Heart left ventricle (tissue), 16 donors: ENCODE results near the gene B4GALT2. TPM values are rescaled to one million over a fixed set of nuclear protein-coding genes. Genes with fewer than 3 reads are reported as not detected.
A peak's percentile ranks its signal among the peaks of the same experiment; 100 is the strongest.

Experiments used
- ATAC-seq, 4 donors: fragments of 200-7000 bp; cut with Tn5 transposase; one replicate each; pipeline ENCODE4 v1.9.1; 2020 to 2022; ENCODE audit warnings: moderate library complexity in 4 of 4, mild to moderate bottlenecking in 3 of 4, moderate number of reproducible peaks in 1 of 4
- DNase-seq, 5 donors: peaks; one replicate each; pipeline ENCODE4 v3.0.0-alpha.2; 2020
- H3K27ac ChIP-seq, 12 donors: fragments of 200-600 bp; sonication (generic) in 4 of 12; one replicate each; pipeline versions ENCODE4 v1.5.0 to v1.8.0; 2016 to 2022; ENCODE audit warnings: mild to moderate bottlenecking in 2 of 12
- H3K27me3 ChIP-seq, 9 donors: fragments of 200-600 bp; sonication (generic) in 2 of 9; one replicate each; pipeline versions ENCODE4 v1.5.1 to v1.8.0; 2016 to 2022; ENCODE audit warnings: mild to moderate bottlenecking in 3 of 9
- H3K36me3 ChIP-seq, 9 donors: fragments of 200-600 bp; sonication (generic) in 2 of 9; one replicate each; pipeline versions ENCODE4 v1.5.0 to v1.8.0; 2018 to 2022; ENCODE audit warnings: mild to moderate bottlenecking in 2 of 9
- H3K4me1 ChIP-seq, 12 donors: fragments of 200-600 bp; sonication (generic) in 4 of 12; one replicate each; pipeline versions ENCODE4 v1.5.0 to v1.8.0; 2016 to 2022; ENCODE audit warnings: mild to moderate bottlenecking in 3 of 12
- H3K4me3 ChIP-seq, 12 donors: fragments of 200-600 bp; sonication (generic) in 4 of 12; one replicate each; pipeline versions ENCODE4 v1.5.0 to v1.8.0; 2017 to 2022; ENCODE audit warnings: mild to moderate bottlenecking in 9 of 12, moderate library complexity in 4 of 12
- H3K9me3 ChIP-seq, 12 donors: fragments of 200-600 bp; sonication (generic) in 4 of 12; one replicate each; pipeline versions ENCODE4 v1.5.0 to v1.8.0; 2016 to 2022; ENCODE audit warnings: mild to moderate bottlenecking in 1 of 12
- POLR2A ChIP-seq, 2 donors: fragments of 450-650 bp; IDR thresholded peaks; one replicate each; pipeline ENCODE4 v1.6.1; 2017; ENCODE audit warnings: antibody characterized with exemption in 2 of 2, mild to moderate bottlenecking in 2 of 2, moderate library complexity in 2 of 2
- WGBS, 4 donors: extraction: QIAGEN DNeasy Blood & Tissue Kit in 2 of 4; methylation state at CpG; one replicate each; pipeline versions ENCODE4 v1.1.5 to v1.1.7; 2013 to 2018; 5-methylcytosine and 5-hydroxymethylcytosine counted together
- intact Hi-C, 10 donors: fragments of 100-400 bp; cut with DNase I; formaldehyde crosslinking; loops; one replicate each; pipeline versions ENCODE4 v1.11.1 to v1.14.2; 2022
- polyA plus RNA-seq, 2 donors: library from polyadenylated mRNA; stranded (reverse); fragments of 200-250 nt; gene quantifications; one replicate each; pipeline ENCODE4 v1.2.3, GENCODE V29; 2013
- total RNA-seq, 9 donors: library from RNA; depleted of rRNA in 2 of 9; stranded (reverse); fragments of >200 nt in 2 of 9; fragmentation: NEBNext Ultra II Directional in 3 of 9; extraction: Animal tissue kit (Norgen Biotek cat#: 25700) in 3 of 9; gene quantifications; one replicate each; pipeline versions ENCODE4 v1.1.0 to v1.2.4, GENCODE V29; 2016 to 2023
- TF ChIP-seq, protein P1 (sequence below), 12 donors: fragments of 200-600 bp; sonication (generic) in 4 of 12; IDR thresholded peaks; one replicate each; pipeline versions ENCODE4 v1.5.0 to v1.8.0; 2018 to 2022; ENCODE audit warnings: antibody characterized with exemption in 12 of 12, mild to moderate bottlenecking in 5 of 12
- donor health status: ischemic (EF 13 %, LVEDD 7.1; RV severe dilation, severe dysfunction).
- donor health status: healthy with polysubstance abuse.
- donor health status: DM: no; HTN: yes; CAD: no.
- donor health status: DM: no; HTN: no; CAD: no.
- donor health status: ischemic (EF 25% LVEDD 6.9; RV normal size, moderate dysfunction).
- donor health status: ischemic (EF 25% LVEDD 5.7; RV mildly dilated, moderate dysfunction).
- donor health status: healthy.
- donor health status: DM: yes; HTN: yes; CAD: no.
- donor health status: ischemic (EF 35%, LVEDD 5.7; RV mildly dilated, moderate dysfunction).
- donor health status: nonischemic (EF 11% LVEDD 7.7; RV severe dilation, severe dysfunction).
- donor health status: DM: yes; HTN: yes; CAD: no.
- donor health status: PGD.
- donor health status: ischemic (EF 29% LVEDD 5.4; RV normal size, mild dysfunction).
- donor health status: nonischemic (EF 23%, LVEDD 6.1; RV moderate dilation, normal function).

The B4GALT2 gene
- total and polyA plus RNA-seq, 11 donors = 26.8 to 65.7 (median 40.2) TPM

DNA sequence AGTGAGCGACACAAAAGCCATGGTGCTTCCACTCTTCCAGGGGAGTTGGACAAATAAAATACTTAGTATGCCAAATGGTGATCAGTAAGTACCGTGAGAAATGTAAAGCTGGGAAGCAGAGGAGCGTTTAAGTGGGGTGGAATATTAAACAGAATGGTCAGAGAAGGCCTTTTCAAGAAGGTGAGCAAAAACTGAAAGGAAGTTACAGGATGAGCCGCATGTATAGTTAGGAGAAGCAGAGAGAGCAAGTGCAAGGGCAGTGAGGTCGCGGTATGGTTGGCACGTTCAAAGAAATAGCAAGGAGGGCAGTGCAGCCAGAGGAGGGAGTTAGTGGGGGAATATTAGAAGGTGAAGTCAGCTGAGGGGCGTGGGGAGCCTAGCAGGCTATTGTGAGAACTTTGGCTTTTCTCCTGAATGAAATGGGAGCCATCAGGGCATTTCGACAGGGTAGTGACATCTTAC, 5.0 kb upstream of the B4GALT2 start:
- no peak for ATAC-seq
- intact Hi-C loops = loop anchor here in 4 of 10 donors (1.0 to 2.0 kb wide), 2 partner anchors 27 to 28 kb away; partner anchors contain the start of gene IPO13 (in 4 of the 4)
- TF ChIP-seq POLR2A (IDR thresholded peaks at IDR 0.05) = no peak
- no peaks in the 10 kb centered on the region for H3K9me3 ChIP-seq
- H3K27me3 ChIP-seq = no peaks in the 10 kb centered on the region
- 33 to 40% (median 39%) methylated on average over 9 of the region's 9 CpGs for WGBS, 4 donors
- H3K36me3 ChIP-seq = peaks cover 0 to 40% (median 27%) of the 10 kb centered on the region in 9 donors
- peak in 1 of 5 donors; percentile 3 for DNase-seq
- H3K27ac ChIP-seq = peak overlapping the region; percentile 83 to 97 (median 92)
- H3K4me3 ChIP-seq = peak overlapping the region; percentile 59 to 93 (median 89)
- H3K4me1 ChIP-seq = peaks cover 6 to 61% (median 44%) of the 10 kb centered on the region in 12 donors

DNA sequence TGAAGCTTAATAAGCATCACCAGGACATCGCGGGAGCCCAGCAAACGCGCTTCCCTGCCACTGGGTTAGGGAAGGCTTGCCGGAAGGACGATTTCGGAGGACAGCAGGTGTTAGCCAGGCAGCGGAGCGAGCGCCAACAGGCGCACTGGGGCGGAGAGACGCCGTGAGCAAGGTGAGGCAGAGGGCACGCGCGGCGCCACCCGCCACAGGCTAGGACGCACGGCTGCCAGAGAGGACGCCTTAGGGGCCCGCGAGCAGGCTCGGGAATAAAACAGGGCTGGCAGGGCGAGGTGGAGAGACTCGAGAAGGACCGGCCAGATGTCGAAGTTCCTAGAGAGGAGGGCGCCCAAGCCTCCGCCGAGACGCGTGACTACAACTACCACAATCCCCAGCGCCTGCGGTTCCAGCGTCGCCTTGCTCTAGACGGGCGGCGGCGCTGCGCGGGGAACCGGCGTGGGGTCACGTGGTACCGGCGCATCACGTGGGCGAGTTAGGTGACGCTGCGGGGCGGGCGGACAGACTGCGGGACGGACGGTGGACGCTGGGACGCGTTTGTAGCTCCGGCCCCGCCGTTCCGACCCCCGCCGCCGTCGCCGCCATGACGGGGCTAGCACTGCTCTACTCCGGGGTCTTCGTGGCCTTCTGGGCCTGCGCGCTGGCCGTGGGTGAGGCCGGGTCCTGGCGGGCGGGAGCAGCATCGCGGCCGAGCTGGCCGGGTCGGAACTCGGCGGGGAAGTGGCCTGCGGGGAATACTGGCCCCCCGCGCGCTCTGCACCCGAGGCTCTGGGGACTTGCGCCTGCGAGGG, 4.4 kb upstream of the B4GALT2 start, which contains the start of gene ATP6V0B:
TSS of gene ATP6V0B (plus strand) at position 518 of the 806 bp plus-strand sequence. CDS start at position 599, 81 bp downstream.
- ATAC-seq = peak; percentile 82 to 88 (median 86)
- Histone ChIP-seq H3K4me3 (peak within 1 kb of the TSS; percentile 59 to 93 (median 89)), H3K27ac (peak within 1 kb of the TSS; percentile 83 to 97 (median 92)), H3K9me3 (no peaks in the 10 kb centered on the region), H3K4me1 (peaks cover 6 to 61% (median 46%) of the 10 kb centered on the region in 12 donors), H3K27me3 (no peaks in the 10 kb centered on the region), H3K36me3 (peaks cover 0 to 40% (median 27%) of the 10 kb centered on the region in 9 donors)
- 0 to 1% (median 1%) methylated on average over 48 to 93 of the region's 93 CpGs for WGBS, 4 donors
- peak in 1 of 2 donors; percentile 96 for TF ChIP-seq POLR2A (IDR thresholded peaks at IDR 0.05)
- TF ChIP-seq, protein P1, sequence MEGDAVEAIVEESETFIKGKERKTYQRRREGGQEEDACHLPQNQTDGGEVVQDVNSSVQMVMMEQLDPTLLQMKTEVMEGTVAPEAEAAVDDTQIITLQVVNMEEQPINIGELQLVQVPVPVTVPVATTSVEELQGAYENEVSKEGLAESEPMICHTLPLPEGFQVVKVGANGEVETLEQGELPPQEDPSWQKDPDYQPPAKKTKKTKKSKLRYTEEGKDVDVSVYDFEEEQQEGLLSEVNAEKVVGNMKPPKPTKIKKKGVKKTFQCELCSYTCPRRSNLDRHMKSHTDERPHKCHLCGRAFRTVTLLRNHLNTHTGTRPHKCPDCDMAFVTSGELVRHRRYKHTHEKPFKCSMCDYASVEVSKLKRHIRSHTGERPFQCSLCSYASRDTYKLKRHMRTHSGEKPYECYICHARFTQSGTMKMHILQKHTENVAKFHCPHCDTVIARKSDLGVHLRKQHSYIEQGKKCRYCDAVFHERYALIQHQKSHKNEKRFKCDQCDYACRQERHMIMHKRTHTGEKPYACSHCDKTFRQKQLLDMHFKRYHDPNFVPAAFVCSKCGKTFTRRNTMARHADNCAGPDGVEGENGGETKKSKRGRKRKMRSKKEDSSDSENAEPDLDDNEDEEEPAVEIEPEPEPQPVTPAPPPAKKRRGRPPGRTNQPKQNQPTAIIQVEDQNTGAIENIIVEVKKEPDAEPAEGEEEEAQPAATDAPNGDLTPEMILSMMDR (IDR thresholded peaks at IDR 0.05) = peak in 8 of 12 donors; percentile 15 to 48 (median 24)
- DNase-seq = peak; percentile 97 to 98 (median 98)
- intact Hi-C loops = loop anchor here in 4 of 10 donors (1.0 to 2.0 kb wide), 2 partner anchors 28 kb away; partner anchors contain the start of gene IPO13 (in 4 of the 4)

DNA sequence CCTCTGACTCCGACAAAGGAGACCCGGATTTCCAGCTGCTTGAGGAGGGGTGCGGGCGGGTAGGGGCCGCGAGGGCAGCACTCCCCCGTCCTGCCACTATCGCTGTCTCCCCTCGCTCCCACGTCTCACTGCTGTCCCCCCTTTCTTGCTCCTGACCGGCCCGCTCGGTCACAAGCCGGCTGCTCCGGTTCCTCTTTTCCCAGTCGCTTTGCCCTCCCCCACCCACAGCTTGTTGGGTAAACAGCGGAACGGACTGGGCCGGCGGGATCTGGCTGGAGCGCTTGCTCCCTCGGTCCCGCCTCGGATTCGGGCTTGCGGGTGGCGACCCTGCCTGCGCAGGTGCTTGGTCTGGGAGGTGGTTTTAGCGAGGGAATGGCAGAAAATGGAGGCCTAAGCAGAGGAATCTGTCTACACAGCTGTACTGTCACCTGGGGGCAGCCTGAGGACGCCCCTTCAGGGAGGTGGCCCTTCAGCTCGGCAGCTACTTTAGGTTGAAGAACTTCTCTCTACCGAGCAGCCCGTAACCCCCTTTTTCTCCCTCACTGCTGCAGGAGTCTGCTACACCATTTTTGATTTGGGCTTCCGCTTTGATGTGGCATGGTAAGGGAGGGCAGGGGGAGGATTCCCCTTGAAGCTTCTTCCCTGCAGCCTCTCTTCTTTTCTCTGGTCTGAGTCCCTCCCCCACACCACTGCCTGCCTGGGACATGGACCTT, 3.6 kb upstream of the B4GALT2 start:
- peaks cover 4 to 66% (median 51%) of the 10 kb centered on the region in 12 donors for H3K4me1 ChIP-seq
- H3K27ac ChIP-seq = peak overlapping the region; percentile 83 to 97 (median 92)
- peak in 3 of 4 donors; percentile 10 to 15 (median 10) for ATAC-seq
- H3K9me3 ChIP-seq = no peaks in the 10 kb centered on the region
- peak; percentile 65 to 80 (median 70) for DNase-seq
- TF ChIP-seq POLR2A (IDR thresholded peaks at IDR 0.05) = no peak
- TF ChIP-seq, protein P1 (IDR thresholded peaks at IDR 0.05) = no peak
- intact Hi-C loops = loop anchor here in 2 of 10 donors (2.0 kb wide), 1 partner anchor 29 kb away; the partner anchor contains the start of gene IPO13 (in 2 of the 2)
- peaks cover 0 to 40% (median 27%) of the 10 kb centered on the region in 9 donors for H3K36me3 ChIP-seq
- WGBS, 4 donors = 2 to 3% (median 3%) methylated on average over 32 to 34 of the region's 34 CpGs
- H3K4me3 ChIP-seq = peak overlapping the region; percentile 59 to 93 (median 89)
- no peaks in the 10 kb centered on the region for H3K27me3 ChIP-seq

DNA sequence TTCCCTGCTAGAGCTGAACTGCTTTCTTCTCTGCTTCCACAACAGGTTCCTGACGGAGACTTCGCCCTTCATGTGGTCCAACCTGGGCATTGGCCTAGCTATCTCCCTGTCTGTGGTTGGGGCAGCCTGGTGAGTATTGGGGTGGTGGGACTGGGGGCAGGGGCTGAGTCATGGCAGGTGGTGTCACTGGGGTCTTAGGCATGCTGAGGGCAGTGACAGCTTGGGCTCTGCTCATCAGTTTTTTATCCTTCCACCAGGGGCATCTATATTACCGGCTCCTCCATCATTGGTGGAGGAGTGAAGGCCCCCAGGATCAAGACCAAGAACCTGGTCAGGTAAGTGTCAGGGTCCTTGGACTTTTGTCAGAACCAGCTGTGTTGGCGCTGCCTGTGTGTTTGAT, 3.0 kb upstream of the B4GALT2 start:
- Histone ChIP-seq H3K27ac (peak overlapping the region in 1 of 12 donors; percentile 93), H3K27me3 (no peaks in the 10 kb centered on the region), H3K4me1 (peaks cover 3 to 61% (median 45%) of the 10 kb centered on the region in 12 donors), H3K9me3 (no peaks in the 10 kb centered on the region), H3K4me3 (peak overlapping the region in 11 of 12 donors; percentile 59 to 93 (median 89)), H3K36me3 (peaks cover 0 to 40% (median 27%) of the 10 kb centered on the region in 9 donors)
- ATAC-seq (no peak), DNase-seq (peak in 1 of 5 donors; percentile 17)
- no peak for TF ChIP-seq POLR2A (IDR thresholded peaks at IDR 0.05)
- TF ChIP-seq, protein P1 (IDR thresholded peaks at IDR 0.05) = no peak
- WGBS, 4 donors = 82 to 90% (median 85%) methylated on average over 4 of the region's 4 CpGs
- intact Hi-C loops = no loop called here
